ENCODE results near the gene B4GALNT4.

GRCh38 chr11:325796-326591 is 43.3 kb upstream of the B4GALNT4 start:
- TF ChIP-seq CTCF (IDR thresholded peaks at IDR 0.05), result no peak
- no peak for TF ChIP-seq POLR2A (IDR thresholded peaks at IDR 0.05; ENCODE audit: low read depth)
- TF ChIP-seq EP300 (IDR thresholded peaks at IDR 0.05), result no peak
- no peak for TF ChIP-seq POLR2AphosphoS5 (IDR thresholded peaks at IDR 0.05)

All from esophagus muscularis mucosa (tissue), 4 donors.